Gastrocnemius medialis (tissue), 4 donors: ENCODE data around the gene MAPK6. TPM values are rescaled to one million over a fixed set of nuclear protein-coding genes. Genes with fewer than 3 reads are reported as not detected.

Experiments
- ATAC-seq, 2 donors: fragments of 150-250 bp; one replicate each; pipeline ENCODE4 v1.9.1; 2016
- DNase-seq, 2 donors: peaks; one replicate each; pipeline ENCODE4 v3.0.0-alpha.2; 2019
- H3K27ac ChIP-seq, 4 donors: fragments of 200-600 bp; sonication (generic); 1 replicate in 1 of 4; 2 replicates in 3 of 4; pipeline ENCODE4 v1.5.1; 2016 to 2018; ENCODE audit warnings: mild to moderate bottlenecking in 2 of 4, moderate library complexity in 1 of 4
- H3K27me3 ChIP-seq, 3 donors: fragments of 200-600 bp; sonication (generic) in 2 of 3; 1 replicate in 1 of 3; 2 replicates in 2 of 3; pipeline versions ENCODE4 v1.5.1 to v1.6.0; 2016 to 2019; ENCODE audit warnings: mild to moderate bottlenecking in 1 of 3, moderate library complexity in 1 of 3
- H3K36me3 ChIP-seq, 2 donors: fragments of 200-600 bp; sonication (generic) in 1 of 2; one replicate each; pipeline ENCODE4 v1.5.1; 2017 to 2018
- H3K4me1 ChIP-seq, 2 donors: fragments of 200-600 bp; sonication (generic) in 1 of 2; one replicate each; pipeline ENCODE4 v1.5.1; 2016 to 2017; ENCODE audit warnings: mild to moderate bottlenecking in 2 of 2
- H3K4me3 ChIP-seq, 4 donors: fragments of 200-600 bp; sonication (generic) in 3 of 4; 1 replicate in 1 of 4; 2 replicates in 3 of 4; pipeline ENCODE4 v1.5.1; 2016 to 2019; ENCODE audit warnings: mild to moderate bottlenecking in 2 of 4
- H3K9me3 ChIP-seq, 3 donors: fragments of 200-600 bp; sonication (generic) in 2 of 3; 1 replicate in 1 of 3; 2 replicates in 2 of 3; pipeline ENCODE4 v1.5.1; 2016 to 2019
- POLR2A ChIP-seq, 2 donors: fragments of 450-650 bp; IDR thresholded peaks; one replicate each; pipeline ENCODE4 v1.6.1; 2017; ENCODE audit warnings: antibody characterized with exemption in 2 of 2, mild to moderate bottlenecking in 2 of 2, moderate library complexity in 2 of 2
- in situ Hi-C, 4 donors: fragments of 200-750 bp; cut with MboI; loops; one replicate each; pipeline versions ENCODE4 v1.15.0 to v1.8.0; 2017; ENCODE audit warnings: low sequenced_read_pairs in 4 of 4
- intact Hi-C: fragments of 100-400 bp; cut with DNase I; formaldehyde crosslinking; loops from one replicate; pipeline ENCODE4 v1.15.1; 2023; ENCODE audit warnings: low total_unique reads
- total RNA-seq, 4 donors: library from RNA; depleted of rRNA; stranded (reverse); fragments of >200 nt; gene quantifications; one replicate each; pipeline versions ENCODE4 v1.1.0 to v1.2.3, GENCODE V29; 2016
- TF ChIP-seq, protein P1 (sequence below), 5 experiments: fragments of 450-650 bp in 3 of 5; fragments of 200-600 bp in 2 of 5; sonication (generic) in 2 of 5; IDR thresholded peaks in 4 of 5; conservative IDR thresholded peaks in 1 of 5; 1 replicate in 4 of 5; 2 replicates in 1 of 5; pipeline ENCODE4 v1.5.1; 2016 to 2019; ENCODE audit warnings: antibody characterized with exemption in 5 of 5, mild to moderate bottlenecking in 3 of 5, moderate library complexity in 3 of 5

MAPK6 gene
- total RNA-seq, 4 donors from 2014 or later, result 47.6 to 84.4 (median 56.4) TPM

- no peaks in the 10 kb centered on the region for H3K9me3 ChIP-seq
- no peak overlapping the region for H3K27ac ChIP-seq
- H3K4me1 ChIP-seq, result no peaks in the 10 kb centered on the region
- intact Hi-C loops (loop anchor here (10.0 kb wide), 1 partner anchor 78 kb away; no protein-coding TSS in a partner anchor), in situ Hi-C loops (no loop called here)
- peaks cover 11 to 20% (median 18%) of the 10 kb centered on the region in 3 donors for H3K27me3 ChIP-seq
- no peak overlapping the region for H3K4me3 ChIP-seq
- no peak for TF ChIP-seq POLR2A (IDR thresholded peaks at IDR 0.05)
- no peak for DNase-seq
- no peaks in the 10 kb centered on the region for H3K36me3 ChIP-seq
- no peak for ATAC-seq
Observed at GRCh38 chr15:52106641-52107040, 87.6 kb downstream of the MAPK6 start.

DNA sequence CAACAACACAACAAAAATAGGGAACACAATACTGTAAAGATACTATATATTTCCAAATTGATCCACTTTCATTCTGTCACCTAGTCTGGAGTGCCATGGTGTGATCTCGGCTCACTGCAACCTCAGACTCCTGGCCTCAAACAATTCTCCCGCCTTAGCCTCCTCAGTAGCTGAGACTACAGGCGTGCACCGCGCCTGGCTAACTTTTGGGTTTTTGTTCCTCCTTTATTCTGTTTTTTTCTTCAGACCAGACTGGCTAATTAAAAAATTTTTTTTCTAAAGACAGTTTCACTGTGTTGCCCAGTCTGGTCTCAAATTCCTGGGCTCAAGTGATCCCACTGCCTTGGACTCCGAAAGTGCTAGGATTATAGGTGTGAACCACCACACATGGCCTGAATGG, 88.2 kb downstream of the MAPK6 start:
- DNase-seq (no peak), ATAC-seq (no peak)
- peaks cover 17 to 26% (median 22%) of the 10 kb centered on the region in 3 donors for H3K27me3 ChIP-seq
- H3K36me3 ChIP-seq, result no peaks in the 10 kb centered on the region
- no peaks in the 10 kb centered on the region for H3K9me3 ChIP-seq
- no peak overlapping the region for H3K4me3 ChIP-seq
- intact Hi-C loops, result loop anchor here (10.0 kb wide), 1 partner anchor 78 kb away; no protein-coding TSS in a partner anchor
- in situ Hi-C loops, result no loop called here
- no peaks in the 10 kb centered on the region for H3K4me1 ChIP-seq
- H3K27ac ChIP-seq, result no peak overlapping the region
- TF ChIP-seq, protein P1, sequence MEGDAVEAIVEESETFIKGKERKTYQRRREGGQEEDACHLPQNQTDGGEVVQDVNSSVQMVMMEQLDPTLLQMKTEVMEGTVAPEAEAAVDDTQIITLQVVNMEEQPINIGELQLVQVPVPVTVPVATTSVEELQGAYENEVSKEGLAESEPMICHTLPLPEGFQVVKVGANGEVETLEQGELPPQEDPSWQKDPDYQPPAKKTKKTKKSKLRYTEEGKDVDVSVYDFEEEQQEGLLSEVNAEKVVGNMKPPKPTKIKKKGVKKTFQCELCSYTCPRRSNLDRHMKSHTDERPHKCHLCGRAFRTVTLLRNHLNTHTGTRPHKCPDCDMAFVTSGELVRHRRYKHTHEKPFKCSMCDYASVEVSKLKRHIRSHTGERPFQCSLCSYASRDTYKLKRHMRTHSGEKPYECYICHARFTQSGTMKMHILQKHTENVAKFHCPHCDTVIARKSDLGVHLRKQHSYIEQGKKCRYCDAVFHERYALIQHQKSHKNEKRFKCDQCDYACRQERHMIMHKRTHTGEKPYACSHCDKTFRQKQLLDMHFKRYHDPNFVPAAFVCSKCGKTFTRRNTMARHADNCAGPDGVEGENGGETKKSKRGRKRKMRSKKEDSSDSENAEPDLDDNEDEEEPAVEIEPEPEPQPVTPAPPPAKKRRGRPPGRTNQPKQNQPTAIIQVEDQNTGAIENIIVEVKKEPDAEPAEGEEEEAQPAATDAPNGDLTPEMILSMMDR (IDR thresholded peaks at IDR 0.05 in 4 of 5, conservative IDR thresholded peaks at IDR 0.05 in 1 of 5), result no peak
- TF ChIP-seq POLR2A (IDR thresholded peaks at IDR 0.05), result no peak

DNA sequence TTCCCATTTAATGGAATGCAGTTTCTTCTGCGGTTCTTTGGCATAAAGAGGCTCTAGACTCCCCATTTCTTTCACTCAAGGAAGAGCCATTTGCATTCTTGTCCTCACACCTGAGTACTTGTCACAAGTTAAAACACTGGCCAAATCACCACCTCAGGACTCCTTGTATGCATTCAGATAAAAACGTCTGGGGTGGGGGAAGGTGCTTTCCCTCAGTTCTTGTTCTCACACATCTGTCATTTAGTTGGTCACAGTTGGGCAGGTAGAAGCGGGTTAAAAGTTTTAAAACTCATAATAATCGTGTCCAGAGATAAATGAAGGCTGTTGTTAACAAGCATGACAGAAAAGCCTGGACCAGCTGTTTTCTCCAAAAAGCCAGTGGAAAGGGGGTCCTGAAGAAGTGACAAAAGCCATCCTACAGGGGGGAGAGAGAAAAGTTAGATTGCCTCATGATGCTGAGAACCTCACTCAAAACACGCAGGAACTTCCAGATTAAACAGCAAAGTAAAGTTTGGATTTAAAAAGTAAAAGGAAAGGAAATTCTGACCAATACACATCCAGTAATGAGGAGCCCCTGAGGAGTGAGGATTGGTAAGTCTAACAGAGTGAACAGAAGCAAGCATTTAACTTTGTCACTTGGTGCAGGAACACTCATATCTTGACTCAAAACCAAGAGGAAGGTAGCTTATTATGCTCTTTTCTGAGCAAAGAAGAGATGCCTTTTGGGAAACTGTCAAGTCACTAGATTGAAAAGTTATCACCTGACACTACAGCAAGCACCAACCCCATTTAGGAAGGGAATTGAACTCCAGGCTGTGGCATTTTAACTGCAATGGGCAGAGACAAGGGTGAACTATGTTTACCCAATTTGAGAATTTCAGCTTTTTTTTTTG, 90.8 kb downstream of the MAPK6 start:
- no peak for TF ChIP-seq POLR2A (IDR thresholded peaks at IDR 0.05)
- TF ChIP-seq, protein P1 (IDR thresholded peaks at IDR 0.05 in 4 of 5, conservative IDR thresholded peaks at IDR 0.05 in 1 of 5), result no peak
- no peak overlapping the region for H3K4me3 ChIP-seq
- H3K4me1 ChIP-seq, result no peaks in the 10 kb centered on the region
- no peaks in the 10 kb centered on the region for H3K36me3 ChIP-seq
- intact Hi-C loops (loop anchor here (10.0 kb wide), 1 partner anchor 75 kb away; no protein-coding TSS in a partner anchor), in situ Hi-C loops (no loop called here)
- no peaks in the 10 kb centered on the region for H3K9me3 ChIP-seq
- DNase-seq, result no peak
- H3K27ac ChIP-seq, result no peak overlapping the region
- peaks cover 18 to 31% (median 22%) of the 10 kb centered on the region in 3 donors for H3K27me3 ChIP-seq
- no peak for ATAC-seq

DNA sequence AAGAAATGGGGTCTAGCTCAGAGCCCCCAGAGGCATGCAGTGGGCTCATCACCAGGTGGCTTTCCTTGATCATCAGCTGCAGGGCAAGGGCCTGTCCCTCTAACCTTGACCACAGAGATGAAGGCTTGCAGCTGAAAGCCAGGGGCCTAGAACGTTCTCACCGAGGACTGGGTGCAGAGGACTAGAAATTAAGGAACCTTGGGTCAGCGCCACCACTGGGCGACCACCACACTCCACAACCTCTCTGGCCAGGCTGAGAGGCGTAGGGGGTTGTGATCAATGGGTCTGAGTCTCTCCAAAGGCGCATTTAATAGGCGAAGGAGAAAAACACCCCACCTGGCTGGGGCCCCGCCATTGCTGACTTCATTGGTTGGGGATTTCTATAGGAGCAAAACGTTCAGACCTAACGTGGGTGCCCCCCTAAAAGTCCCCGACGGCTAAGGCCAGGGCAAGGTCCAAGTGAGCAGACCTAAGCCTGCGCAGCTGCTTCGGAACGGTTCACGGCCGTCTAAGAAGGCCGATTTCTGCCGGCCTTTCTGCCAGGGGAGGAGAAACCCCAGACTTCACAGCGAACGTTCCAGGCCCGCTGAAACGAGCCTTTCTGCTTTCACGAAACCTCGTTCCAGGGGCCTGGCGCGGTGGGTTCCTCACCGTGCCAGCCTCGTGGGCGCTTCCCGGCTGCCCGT, 92.6 kb downstream of the MAPK6 start:
- intact Hi-C loops, result no loop called here
- in situ Hi-C loops, result no loop called here
- Histone ChIP-seq H3K27ac (no peak overlapping the region), H3K4me3 (peak overlapping the region in 2 of 4 donors; percentile 15 to 17), H3K36me3 (no peaks in the 10 kb centered on the region), H3K27me3 (peaks cover 18 to 31% (median 22%) of the 10 kb centered on the region in 3 donors), H3K4me1 (no peaks in the 10 kb centered on the region), H3K9me3 (no peaks in the 10 kb centered on the region)
- no peak for DNase-seq
- no peak for TF ChIP-seq POLR2A (IDR thresholded peaks at IDR 0.05)
- TF ChIP-seq, protein P1 (IDR thresholded peaks at IDR 0.05 in 4 of 5, conservative IDR thresholded peaks at IDR 0.05 in 1 of 5), result no peak
- no peak for ATAC-seq
